Fibroblast of pulmonary artery (primary cell): ENCODE measurements around the gene ADAMTSL5.
"Not testable (repeated sequence)": the region's sequence is repeated elsewhere in the genome, so short reads cannot be mapped to it uniquely, and the experiment has no call there.

Experiments used
- DNase-seq: peaks from one replicate; pipeline ENCODE4 v3.0.0-alpha.2; 2010; ENCODE audit warnings: low read depth
- H3K4me3 ChIP-seq: replicated peaks from 2 replicates; pipeline ENCODE4 v1.5.1; 2011; ENCODE audit warnings: low read depth, mild to moderate bottlenecking, control low read depth, low read length, moderate library complexity
- CTCF ChIP-seq: IDR thresholded peaks from 2 replicates; pipeline ENCODE4 v1.5.1; 2011; ENCODE audit warnings: mild to moderate bottlenecking, control low read depth, low read length, inconsistent platforms; ENCODE audit errors: missing control alignments

Gene ADAMTSL5

GRCh38 chr19:1554968-1555367 is 42.1 kb upstream of the ADAMTSL5 start:
- no peak for TF ChIP-seq CTCF
- no peak overlapping the region for H3K4me3 ChIP-seq
- no peak for DNase-seq

DNA sequence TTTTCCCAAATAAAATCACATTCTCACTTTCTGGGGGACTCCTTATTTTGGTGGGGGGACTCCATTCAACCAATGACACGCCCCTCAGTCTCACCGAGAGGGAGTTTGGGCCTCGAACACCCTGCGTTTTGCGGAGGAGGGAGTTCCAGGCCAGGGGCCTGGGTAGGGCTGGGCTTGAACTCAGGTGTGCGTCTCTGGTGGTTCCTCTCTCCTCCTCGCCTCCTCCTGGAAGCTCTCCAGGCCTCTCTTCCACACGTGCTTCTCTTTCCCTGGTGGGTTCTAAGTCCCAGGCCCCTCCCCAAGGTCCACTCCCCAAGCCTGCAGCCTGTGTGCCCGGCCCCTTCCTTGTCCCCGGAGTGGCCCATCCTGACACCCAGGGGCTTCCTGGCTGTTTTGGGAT is 40.6 kb upstream of the ADAMTSL5 start:
- H3K4me3 ChIP-seq, result no peak overlapping the region
- no peak for TF ChIP-seq CTCF
- no peak for DNase-seq

GRCh38 chr19:1551068-1552040 is 38.5 kb upstream of the ADAMTSL5 start:
- no peak for TF ChIP-seq CTCF
- DNase-seq, result no peak

DNA sequence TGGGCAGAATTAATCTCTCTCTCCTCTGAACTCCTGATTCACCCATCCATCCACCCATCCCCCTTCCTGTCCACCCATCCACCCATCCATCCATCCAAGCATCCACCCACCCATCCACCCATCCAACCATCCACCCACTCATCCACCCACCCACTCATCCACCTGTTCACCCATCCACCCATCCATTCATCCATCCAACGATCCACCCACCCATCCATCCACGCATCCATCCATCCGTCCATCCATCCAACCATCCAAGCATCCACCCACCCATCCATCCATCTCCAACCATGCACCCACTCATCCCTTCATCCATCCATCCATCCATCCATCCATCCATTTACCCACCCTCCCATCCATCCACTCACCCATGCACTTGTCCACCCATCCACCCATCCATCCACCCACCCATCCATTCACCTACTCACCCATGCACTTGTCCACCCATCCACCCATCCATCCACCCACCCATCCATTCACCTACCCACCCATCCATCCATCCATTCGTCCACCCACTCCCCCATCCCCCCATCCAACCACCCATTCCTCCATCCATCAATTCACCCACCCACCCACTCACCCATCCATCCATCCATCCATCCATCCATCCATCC is 36.6 kb upstream of the ADAMTSL5 start:
- DNase-seq, result no peak
- H3K4me3 ChIP-seq, result no peak overlapping the region
- no peak for TF ChIP-seq CTCF

More at GRCh38 chr19:1551068-1552040, 38.5 kb upstream of the ADAMTSL5 start:
- no peak overlapping the region for H3K4me3 ChIP-seq

DNA sequence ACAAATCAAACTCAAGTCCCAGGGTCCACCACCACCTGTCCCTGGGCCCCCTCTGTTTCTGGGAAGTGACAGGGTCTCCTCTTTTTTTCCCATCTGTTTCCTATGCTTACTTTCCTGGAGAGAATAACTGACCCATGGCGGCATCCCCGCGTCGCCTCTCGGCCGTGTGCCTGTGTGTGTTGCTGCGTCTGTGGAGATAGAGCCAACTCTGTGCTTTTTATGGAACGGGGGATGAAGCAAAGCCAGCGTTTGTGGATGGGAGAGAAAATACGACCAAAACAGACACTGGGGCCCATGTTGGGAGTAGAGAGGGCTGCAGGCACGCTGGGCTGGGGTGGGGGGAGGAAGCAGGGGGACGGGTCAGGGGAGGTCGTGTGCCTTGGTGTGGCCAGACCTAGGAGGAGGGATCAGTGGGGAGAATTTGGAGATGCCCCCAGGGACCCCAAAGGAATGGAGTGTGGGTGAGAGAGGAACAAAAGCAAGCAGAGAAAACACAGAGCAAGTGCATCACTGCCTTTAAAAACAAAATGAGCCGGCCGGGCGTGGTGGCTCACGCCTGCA is 27.6 kb upstream of the ADAMTSL5 start:
- DNase-seq, result no peak
- no peak overlapping the region for H3K4me3 ChIP-seq
- no peak for TF ChIP-seq CTCF

GRCh38 chr19:1539749-1540148 is 26.9 kb upstream of the ADAMTSL5 start:
- not testable (repeated sequence) for DNase-seq, H3K4me3 ChIP-seq

GRCh38 chr19:1538978-1539377 is 26.2 kb upstream of the ADAMTSL5 start:
- no peak overlapping the region for H3K4me3 ChIP-seq
- TF ChIP-seq CTCF, result no peak
- DNase-seq, result no peak

GRCh38 chr19:1535699-1536098 is 22.9 kb upstream of the ADAMTSL5 start:
- not testable (repeated sequence) for H3K4me3 ChIP-seq, DNase-seq
